ENCODE data around the gene STOM. TPM values are rescaled to one million over a fixed set of nuclear protein-coding genes. Genes with fewer than 3 reads are reported as not detected.

The STOM gene
- total RNA-seq, 1 experiment from 2014 or later = 33.1 TPM

GRCh38 chr9:121350993-121351561 is 19.0 kb downstream of the STOM start:
- Histone ChIP-seq H3K36me3 (ENCODE audit: insufficient read depth, low read length) (no peaks in the 10 kb centered on the region; the same call in 1 of the 2 replicates), H3K4me1 (ENCODE audit: low read length) (peaks cover 49% of the 10 kb centered on the region), H3K9me3 (ENCODE audit: low read length) (no peaks in the 10 kb centered on the region), H3K4me3 (ENCODE audit: low read length) (no peak overlapping the region), H3K27me3 (ENCODE audit: low read length) (no peaks in the 10 kb centered on the region), H3K9ac (ENCODE audit: low read length) (no peak overlapping the region), H4K20me1 (ENCODE audit: insufficient read depth, low read depth, low read length) (no peaks in the 10 kb centered on the region), H3K27ac (ENCODE audit: low read length) (no peak overlapping the region), H3K79me2 (ENCODE audit: low read length) (no peaks in the 10 kb centered on the region), H2AFZ (ENCODE audit: low read length) (no peak overlapping the region), H3K4me2 (ENCODE audit: low read depth, low read length, poor library complexity, severe bottlenecking) (peak overlapping the region; percentile 7), H3K9me2 (replicated peaks; ENCODE audit: insufficient read depth, low read length) (no peaks in the 10 kb centered on the region)
- DNase-seq = no peak

GRCh38 chr9:121350036-121350435 is 20.0 kb downstream of the STOM start:
- no peaks in the 10 kb centered on the region; the same call in 1 of the 2 replicates for H3K36me3 ChIP-seq (ENCODE audit: insufficient read depth, low read length)
- no peak overlapping the region for H2AFZ ChIP-seq (ENCODE audit: low read length)
- peak overlapping the region; percentile 46 for H3K4me2 ChIP-seq (ENCODE audit: low read depth, low read length, poor library complexity, severe bottlenecking)
- no peaks in the 10 kb centered on the region for H3K79me2 ChIP-seq (ENCODE audit: low read length)
- no peaks in the 10 kb centered on the region for H3K27me3 ChIP-seq (ENCODE audit: low read length)
- no peak for DNase-seq
- no peaks in the 10 kb centered on the region for H3K9me2 ChIP-seq (replicated peaks; ENCODE audit: insufficient read depth, low read length)
- no peaks in the 10 kb centered on the region for H4K20me1 ChIP-seq (ENCODE audit: insufficient read depth, low read depth, low read length)
- peaks cover 47% of the 10 kb centered on the region for H3K4me1 ChIP-seq (ENCODE audit: low read length)
- peak overlapping the region; percentile 34; the same call in 1 of the 2 replicates for H3K27ac ChIP-seq (ENCODE audit: low read length)
- no peak overlapping the region for H3K9ac ChIP-seq (ENCODE audit: low read length)
- no peak overlapping the region for H3K4me3 ChIP-seq (ENCODE audit: low read length)
- H3K9me3 ChIP-seq (ENCODE audit: low read length) = no peaks in the 10 kb centered on the region

GRCh38 chr9:121349009-121349408 is 21.0 kb downstream of the STOM start:
- Histone ChIP-seq H3K36me3 (ENCODE audit: insufficient read depth, low read length) (no peaks in the 10 kb centered on the region; the same call in 1 of the 2 replicates), H2AFZ (ENCODE audit: low read length) (no peak overlapping the region)
- no peak for DNase-seq

GRCh38 chr9:121348221-121348620 is 21.8 kb downstream of the STOM start:
- H2AFZ ChIP-seq (ENCODE audit: low read length) = no peak overlapping the region
- H3K4me2 ChIP-seq (ENCODE audit: low read depth, low read length, poor library complexity, severe bottlenecking) = no peak overlapping the region
- no peaks in the 10 kb centered on the region for H3K79me2 ChIP-seq (ENCODE audit: low read length)
- H4K20me1 ChIP-seq (ENCODE audit: insufficient read depth, low read depth, low read length) = no peaks in the 10 kb centered on the region
- H3K9me2 ChIP-seq (replicated peaks; ENCODE audit: insufficient read depth, low read length) = no peaks in the 10 kb centered on the region
- DNase-seq = no peak
- no peaks in the 10 kb centered on the region for H3K27me3 ChIP-seq (ENCODE audit: low read length)
- no peak overlapping the region for H3K27ac ChIP-seq (ENCODE audit: low read length)
- H3K4me1 ChIP-seq (ENCODE audit: low read length) = peaks cover 38% of the 10 kb centered on the region
- H3K4me3 ChIP-seq (ENCODE audit: low read length) = no peak overlapping the region
- no peaks in the 10 kb centered on the region for H3K9me3 ChIP-seq (ENCODE audit: low read length)
- no peaks in the 10 kb centered on the region; the same call in 1 of the 2 replicates for H3K36me3 ChIP-seq (ENCODE audit: insufficient read depth, low read length)
- no peak overlapping the region for H3K9ac ChIP-seq (ENCODE audit: low read length)

More at GRCh38 chr9:121349009-121349408, 21.0 kb downstream of the STOM start:
- H3K4me2 ChIP-seq (ENCODE audit: low read depth, low read length, poor library complexity, severe bottlenecking) = no peak overlapping the region
- no peaks in the 10 kb centered on the region for H3K79me2 ChIP-seq (ENCODE audit: low read length)
- no peak overlapping the region for H3K4me3 ChIP-seq (ENCODE audit: low read length)
- H3K4me1 ChIP-seq (ENCODE audit: low read length) = peaks cover 46% of the 10 kb centered on the region
- H3K9ac ChIP-seq (ENCODE audit: low read length) = no peak overlapping the region
- H3K27ac ChIP-seq (ENCODE audit: low read length) = no peak overlapping the region
- H3K27me3 ChIP-seq (ENCODE audit: low read length) = no peaks in the 10 kb centered on the region
- H3K9me3 ChIP-seq (ENCODE audit: low read length) = no peaks in the 10 kb centered on the region
- H4K20me1 ChIP-seq (ENCODE audit: insufficient read depth, low read depth, low read length) = no peaks in the 10 kb centered on the region
- no peaks in the 10 kb centered on the region for H3K9me2 ChIP-seq (replicated peaks; ENCODE audit: insufficient read depth, low read length)

GRCh38 chr9:121345070-121345469 is 25.0 kb downstream of the STOM start:
- Histone ChIP-seq H3K27me3 (ENCODE audit: low read length) (no peaks in the 10 kb centered on the region), H2AFZ (ENCODE audit: low read length) (no peak overlapping the region), H3K4me2 (ENCODE audit: low read depth, low read length, poor library complexity, severe bottlenecking) (no peak overlapping the region), H3K4me3 (ENCODE audit: low read length) (no peak overlapping the region), H3K27ac (ENCODE audit: low read length) (no peak overlapping the region), H4K20me1 (ENCODE audit: insufficient read depth, low read depth, low read length) (no peaks in the 10 kb centered on the region), H3K9me3 (ENCODE audit: low read length) (no peaks in the 10 kb centered on the region), H3K4me1 (ENCODE audit: low read length) (peaks cover 7% of the 10 kb centered on the region), H3K36me3 (ENCODE audit: insufficient read depth, low read length) (peaks cover 6% of the 10 kb centered on the region; the same call in 1 of the 2 replicates), H3K79me2 (ENCODE audit: low read length) (no peaks in the 10 kb centered on the region), H3K9ac (ENCODE audit: low read length) (no peak overlapping the region), H3K9me2 (replicated peaks; ENCODE audit: insufficient read depth, low read length) (no peaks in the 10 kb centered on the region)
- no peak for DNase-seq

GRCh38 chr9:121344184-121344583 is 25.9 kb downstream of the STOM start:
- no peak for DNase-seq
- H3K36me3 ChIP-seq (ENCODE audit: insufficient read depth, low read length) = peaks cover 6% of the 10 kb centered on the region; the same call in 1 of the 2 replicates

GRCh38 chr9:121340676-121341392 is 29.2 kb downstream of the STOM start:
- no peak for DNase-seq
- Histone ChIP-seq H3K9me2 (replicated peaks; ENCODE audit: insufficient read depth, low read length) (no peaks in the 10 kb centered on the region), H4K20me1 (ENCODE audit: insufficient read depth, low read depth, low read length) (no peaks in the 10 kb centered on the region), H3K4me1 (ENCODE audit: low read length) (peaks cover 7% of the 10 kb centered on the region), H3K27ac (ENCODE audit: low read length) (no peak overlapping the region), H2AFZ (ENCODE audit: low read length) (no peak overlapping the region), H3K27me3 (ENCODE audit: low read length) (no peaks in the 10 kb centered on the region), H3K9me3 (ENCODE audit: low read length) (no peaks in the 10 kb centered on the region), H3K4me3 (ENCODE audit: low read length) (no peak overlapping the region), H3K4me2 (ENCODE audit: low read depth, low read length, poor library complexity, severe bottlenecking) (no peak overlapping the region), H3K79me2 (ENCODE audit: low read length) (no peaks in the 10 kb centered on the region), H3K9ac (ENCODE audit: low read length) (no peak overlapping the region), H3K36me3 (ENCODE audit: insufficient read depth, low read length) (peaks cover 6% of the 10 kb centered on the region; the same call in 1 of the 2 replicates)

More at GRCh38 chr9:121344184-121344583, 25.9 kb downstream of the STOM start:
- Histone ChIP-seq H3K4me3 (ENCODE audit: low read length) (no peak overlapping the region), H3K79me2 (ENCODE audit: low read length) (no peaks in the 10 kb centered on the region), H3K9me2 (replicated peaks; ENCODE audit: insufficient read depth, low read length) (no peaks in the 10 kb centered on the region), H3K9ac (ENCODE audit: low read length) (no peak overlapping the region), H3K27me3 (ENCODE audit: low read length) (no peaks in the 10 kb centered on the region), H3K4me2 (ENCODE audit: low read depth, low read length, poor library complexity, severe bottlenecking) (no peak overlapping the region), H3K4me1 (ENCODE audit: low read length) (no peaks in the 10 kb centered on the region; the same call in 1 of the 2 replicates), H3K27ac (ENCODE audit: low read length) (no peak overlapping the region), H2AFZ (ENCODE audit: low read length) (no peak overlapping the region), H4K20me1 (ENCODE audit: insufficient read depth, low read depth, low read length) (no peaks in the 10 kb centered on the region), H3K9me3 (ENCODE audit: low read length) (no peaks in the 10 kb centered on the region)

GRCh38 chr9:121339437-121339836 is 30.6 kb downstream of the STOM start:
- Histone ChIP-seq H4K20me1 (ENCODE audit: insufficient read depth, low read depth, low read length) (no peaks in the 10 kb centered on the region), H3K79me2 (ENCODE audit: low read length) (no peaks in the 10 kb centered on the region), H3K4me3 (ENCODE audit: low read length) (no peak overlapping the region), H3K27me3 (ENCODE audit: low read length) (no peaks in the 10 kb centered on the region), H3K4me2 (ENCODE audit: low read depth, low read length, poor library complexity, severe bottlenecking) (no peak overlapping the region), H3K4me1 (ENCODE audit: low read length) (peaks cover 7% of the 10 kb centered on the region), H3K36me3 (ENCODE audit: insufficient read depth, low read length) (peaks cover 6% of the 10 kb centered on the region; the same call in 1 of the 2 replicates), H3K9ac (ENCODE audit: low read length) (no peak overlapping the region), H2AFZ (ENCODE audit: low read length) (no peak overlapping the region), H3K9me3 (ENCODE audit: low read length) (no peaks in the 10 kb centered on the region), H3K27ac (ENCODE audit: low read length) (no peak overlapping the region), H3K9me2 (replicated peaks; ENCODE audit: insufficient read depth, low read length) (no peaks in the 10 kb centered on the region)
- no peak for DNase-seq
